NK-92 (cell line): Measurements from ENCODE around the gene TANK.
"Not testable (repeated sequence)": the region's sequence is repeated elsewhere in the genome, so short reads cannot be mapped to it uniquely, and the experiment has no call there.

Experiments used
- DNase-seq: peaks from one replicate; lab custom pipeline; 2025; ENCODE audit not compliant: unreplicated experiment; lab: John Stamatoyannopoulos, UW

The TANK gene

GRCh38 chr2:161228511-161229240 is 68.4 kb downstream of the TANK start:
- no peak for DNase-seq

GRCh38 chr2:161230959-161231358 is 70.7 kb downstream of the TANK start:
- DNase-seq = no peak

GRCh38 chr2:161232571-161232970 is 72.3 kb downstream of the TANK start:
- no peak for DNase-seq

GRCh38 chr2:161233858-161234431 is 73.7 kb downstream of the TANK start:
- no peak for DNase-seq

GRCh38 chr2:161234627-161235026 is 74.4 kb downstream of the TANK start:
- no peak for DNase-seq

GRCh38 chr2:161237392-161238264 is 77.4 kb downstream of the TANK start:
- no peak for DNase-seq

GRCh38 chr2:161238265-161238559 is 78.0 kb downstream of the TANK start:
- no peak for DNase-seq

- no peak for DNase-seq
These were observed 78.5 kb downstream of the TANK start for GRCh38 chr2:161238560-161239325.

GRCh38 chr2:161239326-161240109 is 79.3 kb downstream of the TANK start:
- DNase-seq = no peak

- DNase-seq = no peak
These were observed 81.7 kb downstream of the TANK start for GRCh38 chr2:161241894-161242293.

- no peak for DNase-seq
These were observed 83.1 kb downstream of the TANK start for GRCh38 chr2:161243312-161243711.

GRCh38 chr2:161243905-161244304 is 83.7 kb downstream of the TANK start:
- DNase-seq = no peak

- not testable (repeated sequence) for DNase-seq
These were observed 84.4 kb downstream of the TANK start for GRCh38 chr2:161244387-161245260.

- DNase-seq = no peak
These were observed 85.0 kb downstream of the TANK start for GRCh38 chr2:161245261-161245553.

GRCh38 chr2:161245671-161246070 is 85.4 kb downstream of the TANK start:
- no peak for DNase-seq

GRCh38 chr2:161246281-161246680 is 86.1 kb downstream of the TANK start:
- no peak for DNase-seq

GRCh38 chr2:161250864-161251436 is 90.7 kb downstream of the TANK start:
- DNase-seq = no peak

- no peak for DNase-seq
These were observed 97.1 kb downstream of the TANK start for GRCh38 chr2:161257123-161257952.

GRCh38 chr2:161265874-161266273 is 105.6 kb downstream of the TANK start:
- DNase-seq = no peak
